ENCODE results near the gene NOTO. TPM values are rescaled to one million over a fixed set of nuclear protein-coding genes. Genes with fewer than 3 reads are reported as not detected.

Gene NOTO
- polyA plus RNA-seq, 2 of the 4 experiments (the other 2 are of a cell fraction), result 0.03 TPM; not detected in 1

DNA sequence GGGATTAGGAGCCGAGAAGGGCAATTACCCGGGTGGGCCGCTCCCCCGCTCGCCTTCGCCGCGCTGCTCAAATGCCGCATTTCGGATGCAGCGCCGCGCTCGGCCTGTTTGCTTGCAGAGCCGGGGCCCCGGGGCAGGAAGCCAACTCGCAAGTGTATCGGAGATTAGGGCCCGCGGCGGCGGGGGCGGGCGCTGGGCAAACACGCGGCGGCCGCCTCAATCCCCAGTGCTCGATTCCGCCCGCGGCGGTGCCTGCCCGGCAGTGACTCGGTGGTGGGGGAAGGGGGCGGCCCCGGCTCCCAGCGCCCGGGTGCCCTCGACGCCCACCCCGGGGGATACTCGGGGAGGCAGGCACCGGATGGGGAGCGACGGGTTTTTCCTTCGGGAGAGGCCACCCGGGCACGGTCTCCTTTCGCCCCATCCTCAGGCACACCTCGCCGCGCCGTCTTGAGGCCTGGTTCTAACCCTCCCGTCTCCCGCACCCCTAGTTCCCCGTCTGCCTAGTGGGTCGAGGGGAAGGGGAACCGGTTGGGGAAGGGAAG is 26.6 kb upstream of the NOTO start:
- DNase-seq (ENCODE audit: low read depth in 1 of 2, low spot score in 1 of 2) (no peak), ATAC-seq (no peak), FAIRE-seq (no peak)
- TF ChIP-seq, protein P1, sequence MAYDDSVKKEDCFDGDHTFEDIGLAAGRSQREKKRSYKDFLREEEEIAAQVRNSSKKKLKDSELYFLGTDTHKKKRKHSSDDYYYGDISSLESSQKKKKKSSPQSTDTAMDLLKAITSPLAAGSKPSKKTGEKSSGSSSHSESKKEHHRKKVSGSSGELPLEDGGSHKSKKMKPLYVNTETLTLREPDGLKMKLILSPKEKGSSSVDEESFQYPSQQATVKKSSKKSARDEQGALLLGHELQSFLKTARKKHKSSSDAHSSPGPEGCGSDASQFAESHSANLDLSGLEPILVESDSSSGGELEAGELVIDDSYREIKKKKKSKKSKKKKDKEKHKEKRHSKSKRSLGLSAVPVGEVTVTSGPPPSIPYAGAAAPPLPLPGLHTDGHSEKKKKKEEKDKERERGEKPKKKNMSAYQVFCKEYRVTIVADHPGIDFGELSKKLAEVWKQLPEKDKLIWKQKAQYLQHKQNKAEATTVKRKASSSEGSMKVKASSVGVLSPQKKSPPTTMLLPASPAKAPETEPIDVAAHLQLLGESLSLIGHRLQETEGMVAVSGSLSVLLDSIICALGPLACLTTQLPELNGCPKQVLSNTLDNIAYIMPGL (CRISPR knock-in tag; IDR thresholded peaks at IDR 0.05; ENCODE audit: borderline replicate concordance), result no peak
- no peak for TF ChIP-seq CEBPB (IDR thresholded peaks at IDR 0.05)
- no peak for TF ChIP-seq RFX5 (IDR thresholded peaks at IDR 0.05)
- no peak for TF ChIP-seq EHF (CRISPR knock-in tag; IDR thresholded peaks at IDR 0.05)
- no peak for TF ChIP-seq MAZ (IDR thresholded peaks at IDR 0.05; ENCODE audit: borderline replicate concordance, low read depth, low read length)
- no peak for TF ChIP-seq EHMT2 (IDR thresholded peaks at IDR 0.05; ENCODE audit: low read depth)
- no peak for TF ChIP-seq ZNF302 (CRISPR knock-in tag; IDR thresholded peaks at IDR 0.05)
- TF ChIP-seq, protein P2, sequence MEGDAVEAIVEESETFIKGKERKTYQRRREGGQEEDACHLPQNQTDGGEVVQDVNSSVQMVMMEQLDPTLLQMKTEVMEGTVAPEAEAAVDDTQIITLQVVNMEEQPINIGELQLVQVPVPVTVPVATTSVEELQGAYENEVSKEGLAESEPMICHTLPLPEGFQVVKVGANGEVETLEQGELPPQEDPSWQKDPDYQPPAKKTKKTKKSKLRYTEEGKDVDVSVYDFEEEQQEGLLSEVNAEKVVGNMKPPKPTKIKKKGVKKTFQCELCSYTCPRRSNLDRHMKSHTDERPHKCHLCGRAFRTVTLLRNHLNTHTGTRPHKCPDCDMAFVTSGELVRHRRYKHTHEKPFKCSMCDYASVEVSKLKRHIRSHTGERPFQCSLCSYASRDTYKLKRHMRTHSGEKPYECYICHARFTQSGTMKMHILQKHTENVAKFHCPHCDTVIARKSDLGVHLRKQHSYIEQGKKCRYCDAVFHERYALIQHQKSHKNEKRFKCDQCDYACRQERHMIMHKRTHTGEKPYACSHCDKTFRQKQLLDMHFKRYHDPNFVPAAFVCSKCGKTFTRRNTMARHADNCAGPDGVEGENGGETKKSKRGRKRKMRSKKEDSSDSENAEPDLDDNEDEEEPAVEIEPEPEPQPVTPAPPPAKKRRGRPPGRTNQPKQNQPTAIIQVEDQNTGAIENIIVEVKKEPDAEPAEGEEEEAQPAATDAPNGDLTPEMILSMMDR (IDR thresholded peaks at IDR 0.05), result no peak
- TF ChIP-seq, protein P3, sequence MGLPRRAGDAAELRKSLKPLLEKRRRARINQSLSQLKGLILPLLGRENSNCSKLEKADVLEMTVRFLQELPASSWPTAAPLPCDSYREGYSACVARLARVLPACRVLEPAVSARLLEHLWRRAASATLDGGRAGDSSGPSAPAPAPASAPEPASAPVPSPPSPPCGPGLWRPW (IDR thresholded peaks at IDR 0.05), result no peak
- no peak for TF ChIP-seq TFCP2L1 (CRISPR knock-in tag; IDR thresholded peaks at IDR 0.05)
- no peak for TF ChIP-seq JUN (IDR thresholded peaks at IDR 0.05)
- TF ChIP-seq NR3C1 (IDR thresholded peaks at IDR 0.05), result no peak
- 88% methylated on average over 47 of the region's 59 CpGs for WGBS (ENCODE audit: missing lambda C conversion rate)
- Histone ChIP-seq H3K4me3 (no peak overlapping the region), H3K4me1 (peaks cover 11% of the 10 kb centered on the region), H3K9me3 (no peaks in the 10 kb centered on the region), H3K4me2 (no peak overlapping the region), H3K27ac (no peak overlapping the region)
- CTCF ChIA-PET, result interaction anchor here (0.6 to 11.5 kb wide), 20 partner anchors 11 to 409 kb away, joined by 3 to 251 read pairs (median 12); partner anchors contain the start of genes SMYD5 and SPR
- POLR2A ChIA-PET, result interaction anchor here (1.6 kb wide), 1 partner anchor 37 kb away, joined by 4 read pairs; no protein-coding TSS in a partner anchor

DNA sequence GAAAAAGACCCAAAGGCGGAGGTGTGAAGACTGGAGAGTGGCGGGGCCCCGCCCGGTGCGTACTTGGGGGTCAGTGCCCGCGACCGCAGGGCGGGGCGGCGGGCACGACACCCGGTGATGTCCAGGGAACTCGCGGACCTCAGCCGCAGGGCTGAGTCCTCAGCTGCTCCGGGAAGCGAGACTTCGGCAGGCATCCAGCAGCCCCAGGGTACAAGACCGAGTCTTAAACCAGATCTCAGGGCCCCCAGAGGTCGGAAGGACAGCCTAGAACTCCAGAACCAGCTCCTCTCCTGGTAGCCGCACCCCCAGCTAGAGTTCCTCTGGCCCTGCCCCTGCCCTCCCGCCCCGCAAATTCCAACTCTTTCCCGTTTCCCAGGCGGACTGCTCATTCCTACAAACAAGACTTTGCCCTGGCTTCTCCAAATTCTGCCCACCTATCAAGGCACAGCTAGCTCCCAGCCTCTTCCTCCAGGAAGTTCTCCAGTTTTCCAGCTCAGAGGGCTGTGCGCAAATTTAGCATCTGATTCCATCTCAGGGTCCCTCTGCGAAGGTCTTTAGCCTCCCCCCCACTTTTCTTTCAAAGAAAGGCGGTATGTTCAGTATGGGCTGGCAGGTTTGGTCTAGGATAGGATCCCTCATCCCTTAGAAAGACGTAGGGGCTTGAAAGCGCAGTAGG is 26.0 kb upstream of the NOTO start:
- Histone ChIP-seq H3K4me1 (peaks cover 11% of the 10 kb centered on the region), H3K4me3 (peak overlapping the region; percentile 50), H3K9me3 (no peaks in the 10 kb centered on the region), H3K4me2 (peak overlapping the region; percentile 82), H3K27ac (peak overlapping the region in 1 of 2 experiments; percentile 86; a peak in 3 of 6 replicates)
- DNase-seq (ENCODE audit: low read depth in 1 of 2, low spot score in 1 of 2), result no peak
- ChIA-PET CTCF (interaction anchor here (0.5 to 11.5 kb wide), 75 partner anchors 9 to 1916 kb away, joined by 3 to 251 read pairs (median 7); partner anchors contain the start of genes CCT7, EGR4, NOTO and PRADC1), POLR2A (no interaction called here)
- ATAC-seq, result no peak
- 72% methylated on average over 31 of the region's 31 CpGs for WGBS (ENCODE audit: missing lambda C conversion rate)
- TF ChIP-seq MAZ (IDR thresholded peaks at IDR 0.05; ENCODE audit: borderline replicate concordance, low read depth, low read length), result no peak
- peak; percentile 33 for TF ChIP-seq ZFP36 (IDR thresholded peaks at IDR 0.05; ENCODE audit: borderline replicate concordance, partially characterized antibody)
- no peak for TF ChIP-seq SREBF2 (IDR thresholded peaks at IDR 0.05)
- TF ChIP-seq KDM1A (IDR thresholded peaks at IDR 0.05; ENCODE audit: low read depth), result no peak
- no peak for TF ChIP-seq KDM5A (IDR thresholded peaks at IDR 0.05)
- TF ChIP-seq, protein P4, sequence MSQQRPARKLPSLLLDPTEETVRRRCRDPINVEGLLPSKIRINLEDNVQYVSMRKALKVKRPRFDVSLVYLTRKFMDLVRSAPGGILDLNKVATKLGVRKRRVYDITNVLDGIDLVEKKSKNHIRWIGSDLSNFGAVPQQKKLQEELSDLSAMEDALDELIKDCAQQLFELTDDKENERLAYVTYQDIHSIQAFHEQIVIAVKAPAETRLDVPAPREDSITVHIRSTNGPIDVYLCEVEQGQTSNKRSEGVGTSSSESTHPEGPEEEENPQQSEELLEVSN (IDR thresholded peaks at IDR 0.05; ENCODE audit: borderline replicate concordance, low read depth), result no peak
- TF ChIP-seq, protein P5, sequence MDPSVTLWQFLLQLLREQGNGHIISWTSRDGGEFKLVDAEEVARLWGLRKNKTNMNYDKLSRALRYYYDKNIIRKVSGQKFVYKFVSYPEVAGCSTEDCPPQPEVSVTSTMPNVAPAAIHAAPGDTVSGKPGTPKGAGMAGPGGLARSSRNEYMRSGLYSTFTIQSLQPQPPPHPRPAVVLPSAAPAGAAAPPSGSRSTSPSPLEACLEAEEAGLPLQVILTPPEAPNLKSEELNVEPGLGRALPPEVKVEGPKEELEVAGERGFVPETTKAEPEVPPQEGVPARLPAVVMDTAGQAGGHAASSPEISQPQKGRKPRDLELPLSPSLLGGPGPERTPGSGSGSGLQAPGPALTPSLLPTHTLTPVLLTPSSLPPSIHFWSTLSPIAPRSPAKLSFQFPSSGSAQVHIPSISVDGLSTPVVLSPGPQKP (IDR thresholded peaks at IDR 0.05; ENCODE audit: low read depth, low read length), result no peak
- TF ChIP-seq HOXB5 (CRISPR knock-in tag; IDR thresholded peaks at IDR 0.05), result no peak
- FAIRE-seq, result no peak

Data from A549 (cell line).